GM12878 (cell line): Measurements from ENCODE around the gene ZNF93. TPM values are rescaled to one million over a fixed set of nuclear protein-coding genes. Genes with fewer than 3 reads are reported as not detected.
"Not testable (repeated sequence)": the region's sequence is repeated elsewhere in the genome, so short reads cannot be mapped to it uniquely, and the experiment has no call there.

Experiments
- ATAC-seq: fragments of 200-7000 bp; cut with Tn5 transposase; 3 replicates; pipeline ENCODE4 v1.9.1; 2020; ENCODE audit warnings: mild to moderate bottlenecking, moderate library complexity
- BruUV-seq: library from RNA; stranded (reverse); fragments of 400-500 nt; replicated peaks from 2 replicates; lab custom pipeline; 2021; lab: Mats Ljungman, UMichigan
- CTCF ChIA-PET: fragments of 300-600 bp; sonication (Branson Sonifier 250); formaldehyde crosslinking; extraction: SDS; loops from one replicate; lab custom pipeline; 2021; ENCODE audit warnings: inconsistent platforms; lab: Yijun Ruan, JAX
- POLR2A ChIA-PET: fragments of 350-600 bp; formaldehyde crosslinking; extraction: SDS; loops from one replicate; lab custom pipeline; 2021; ENCODE audit warnings: inconsistent platforms; lab: Charles Lee
- RAD21 ChIA-PET: fragments of 300-600 bp; sonication (Branson Sonifier 250); formaldehyde crosslinking; loops from one replicate; lab custom pipeline; 2023; ENCODE audit warnings: antibody characterized with exemption; ENCODE audit not compliant: unreplicated experiment; lab: Charles Lee
- SMC1A ChIA-PET: fragments of 300-600 bp; sonication (Branson Sonifier 250); formaldehyde crosslinking; loops from one replicate; lab custom pipeline; 2023; ENCODE audit not compliant: unreplicated experiment, uncharacterized antibody; lab: Charles Lee
- DNase-seq: peaks from one replicate; pipeline ENCODE4 v3.0.0-alpha.2; 2011; ENCODE audit warnings: low read depth, low spot score
- FAIRE-seq: peaks from 3 replicates; lab custom pipeline; 2011; peaks lifted over from hg19 to GRCh38; lab: Jason Lieb, UNC
- H2AFZ ChIP-seq: 2 replicates; pipeline ENCODE4 v1.6.0; 2011; ENCODE audit warnings: low read depth, low read length, control low read depth; ENCODE audit not compliant: control insufficient read depth
- H3K27ac ChIP-seq: 2 replicates; pipeline ENCODE4 v1.5.1; 2011; ENCODE audit warnings: control low read depth; ENCODE audit not compliant: control insufficient read depth, insufficient read depth
- H3K27me3 ChIP-seq, 2 experiments: replicated peaks in 1 of 2; 2 replicates each; pipeline versions ENCODE4 v1.6.0 to v1.6.1; 2011; ENCODE audit warnings: low read length in 1 of 2; ENCODE audit not compliant: control insufficient read depth in 2 of 2, insufficient read depth in 2 of 2
- H3K36me3 ChIP-seq, 2 experiments: 2 replicates each; pipeline ENCODE4 v1.5.1; 2011; ENCODE audit warnings: low read length in 1 of 2; ENCODE audit not compliant: control insufficient read depth in 2 of 2, insufficient read depth in 2 of 2
- H3K4me1 ChIP-seq: 2 replicates; pipeline ENCODE4 v1.6.1; 2011; ENCODE audit warnings: mild to moderate bottlenecking, low read length, moderate library complexity, mixed read lengths; ENCODE audit not compliant: control insufficient read depth, insufficient read depth
- H3K4me2 ChIP-seq: 2 replicates; pipeline ENCODE4 v1.6.0; 2011; ENCODE audit warnings: control low read depth; ENCODE audit not compliant: control insufficient read depth, insufficient read depth
- H3K4me3 ChIP-seq: fragments of 200-600 bp; sonication (generic); 2 replicates; pipeline ENCODE4 v1.5.1; 2016
- H3K79me2 ChIP-seq: 2 replicates; pipeline ENCODE4 v1.6.0; 2011; ENCODE audit warnings: low read length; ENCODE audit not compliant: control insufficient read depth, insufficient read depth
- H3K9ac ChIP-seq: 2 replicates; pipeline ENCODE4 v1.8.0; 2011; ENCODE audit warnings: low read length, control low read depth, mixed read lengths; ENCODE audit not compliant: control insufficient read depth, insufficient read depth
- H3K9me3 ChIP-seq: replicated peaks from 3 replicates; pipeline ENCODE4 v1.5.1; 2011; ENCODE audit warnings: mild to moderate bottlenecking, low read length; ENCODE audit not compliant: control insufficient read depth, insufficient read depth
- H4K20me1 ChIP-seq: 2 replicates; pipeline ENCODE4 v1.6.0; 2011; ENCODE audit not compliant: control insufficient read depth, insufficient read depth
- ETV6 ChIP-seq, 2 experiments: fragments of 450-650 bp in 1 of 2; IDR thresholded peaks in 1 of 2; conservative IDR thresholded peaks in 1 of 2; 2 replicates each; pipeline ENCODE4 v1.6.1; 2014; ENCODE audit warnings: antibody characterized with exemption in 1 of 2, borderline replicate concordance in 1 of 2, low read depth in 1 of 2, mild to moderate bottlenecking in 1 of 2, moderate library complexity in 1 of 2
- IKZF2 ChIP-seq, 2 experiments: fragments of 450-650 bp; IDR thresholded peaks; 2 replicates each; pipeline ENCODE4 v1.6.1; 2017; ENCODE audit warnings: mild to moderate bottlenecking in 2 of 2, moderate library complexity in 2 of 2
- IRF3 ChIP-seq: fragments of 450-650 bp; IDR thresholded peaks from 2 replicates; pipeline ENCODE4 v1.6.1; 2014; ENCODE audit warnings: mild to moderate bottlenecking
- NFXL1 ChIP-seq: fragments of 450-650 bp; IDR thresholded peaks from 2 replicates; pipeline ENCODE4 v1.6.1; 2017; ENCODE audit warnings: antibody characterized with exemption, mild to moderate bottlenecking, borderline replicate concordance
- PML ChIP-seq: IDR thresholded peaks from 2 replicates; pipeline ENCODE4 v1.6.1; 2012; ENCODE audit warnings: low read length, inconsistent platforms
- SMAD5 ChIP-seq: IDR thresholded peaks from 2 replicates; pipeline ENCODE4 v1.6.1; 2016; ENCODE audit warnings: antibody characterized with exemption, low read depth
- SREBF1 ChIP-seq: IDR thresholded peaks from 2 replicates; pipeline ENCODE4 v1.6.1; 2012; ENCODE audit warnings: mild to moderate bottlenecking, low read length
- TCF12 ChIP-seq: IDR thresholded peaks from 2 replicates; pipeline ENCODE4 v1.6.1; 2011; ENCODE audit warnings: low read depth, mild to moderate bottlenecking, low read length
- ZNF384 ChIP-seq: IDR thresholded peaks from 2 replicates; pipeline ENCODE4 v1.6.1; 2012; ENCODE audit warnings: low read depth, mild to moderate bottlenecking, low read length, improper control_type of control experiment, borderline replicate concordance
- ZNF592 ChIP-seq: fragments of 450-650 bp; IDR thresholded peaks from 2 replicates; pipeline ENCODE4 v1.6.1; 2017; ENCODE audit warnings: mild to moderate bottlenecking, moderate library complexity
- WGBS: methylation state at CpG from one replicate; pipeline ENCODE4 v1.1.6; 2016; ENCODE audit warnings: low lambda C conversion rate; ENCODE audit not compliant: insufficient replicate concordance, insufficient coverage; ENCODE audit errors: missing lambda C conversion rate; 5-methylcytosine and 5-hydroxymethylcytosine counted together
- in situ Hi-C: fragments of 300-500 bp; cut with MboI; formaldehyde crosslinking; loops from 9 replicates; pipeline ENCODE4 v1.14.3; 2018; ENCODE audit warnings: mixed read lengths
- intact Hi-C: fragments of 100-400 bp; cut with micrococcal nuclease; formaldehyde crosslinking; loops from one replicate; pipeline ENCODE4 v1.14.2; 2022; ENCODE audit not compliant: unreplicated experiment
- polyA plus RNA-seq, 11 experiments: library from polyadenylated mRNA; depleted of rRNA in 4 of 11; unstranded in 6 of 11; stranded (reverse) in 5 of 11; fragments of >200 nt; fragmentation: Nextera tagmentation in 4 of 11; fragmentation: Illumina TruSeq in 1 of 11; extraction: Ambion mirVana in 4 of 11; extraction: Trizol in 1 of 11; gene quantifications; 1 replicate in 1 of 11; 2 replicates in 10 of 11; pipeline versions ENCODE4 v1.2.1 to v1.2.3, GENCODE V29; 2011 to 2016; ENCODE audit warnings: inconsistent platforms in 2 of 11, missing spikeins in 2 of 11, low read depth in 1 of 11
- total RNA-seq, 4 experiments: library from RNA; depleted of rRNA in 3 of 4; stranded (reverse); fragments of >200 nt in 3 of 4; fragmentation: Illumina TruSeq in 1 of 4; extraction: Trizol in 1 of 4; gene quantifications; 2 replicates each; pipeline versions ENCODE4 v1.2.1 to v1.2.3, GENCODE V29; 2013 to 2021

Gene ZNF93
- total and polyA plus RNA-seq, 10 of the 15 experiments (the other 5 are each of a cell fraction or from before 2014, with no cell fraction given), result 0.70 to 7.9 (median 1.9) TPM

- 80% methylated on average over 3 of the region's 3 CpGs for WGBS
- ChIA-PET SMC1A (interaction anchor here (1.1 to 1.6 kb wide), 2 partner anchors 40 to 88 kb away, joined by 3 to 5 read pairs; no protein-coding TSS in a partner anchor), RAD21 (interaction anchor here (1.0 to 1.8 kb wide), 2 partner anchors 39 to 41 kb away, joined by 3 to 4 read pairs; no protein-coding TSS in a partner anchor), POLR2A (interaction anchor here (0.7 kb wide), 1 partner anchor 54 kb away, joined by 6 read pairs; no protein-coding TSS in a partner anchor)
- H3K4me1 ChIP-seq, FAIRE-seq, H2AFZ ChIP-seq, H3K27ac ChIP-seq, H3K36me3 ChIP-seq, H3K27me3 ChIP-seq, DNase-seq, H3K4me2 ChIP-seq, H3K9ac ChIP-seq, ATAC-seq, CTCF ChIA-PET, H4K20me1 ChIP-seq, H3K79me2 ChIP-seq, BruUV-seq, H3K4me3 ChIP-seq, in situ Hi-C loops: not testable (repeated sequence)
- intact Hi-C loops, result loop anchor here (10.0 kb wide), 1 partner anchor 243 kb away; the partner anchor contains the start of genes ATP13A1 and ZNF101
- H3K9me3 ChIP-seq, result peaks cover 12% of the 10 kb centered on the region; the same call in 2 of the 3 replicates
These were observed 6.8 kb downstream of the ZNF93 start for GRCh38 chr19:19907551-19907950.

GRCh38 chr19:19909654-19910053 lies 8.9 kb downstream of the ZNF93 start:
- POLR2A ChIA-PET, result no interaction called here
- Histone ChIP-seq H3K4me3 (no peak overlapping the region), H3K36me3 (no peaks in the 10 kb centered on the region), H3K27ac (no peak overlapping the region), H3K27me3 (no peaks in the 10 kb centered on the region), H4K20me1 (no peaks in the 10 kb centered on the region), H3K9ac (no peak overlapping the region), H3K79me2 (no peaks in the 10 kb centered on the region; the same call in 1 of the 2 replicates), H3K4me2 (no peak overlapping the region), H2AFZ (no peak overlapping the region), H3K9me3 (peaks cover 6% of the 10 kb centered on the region; the same call in 2 of the 3 replicates), H3K4me1 (no peaks in the 10 kb centered on the region)
- no peak for ATAC-seq
- no peak for TF ChIP-seq ETV6 (conservative IDR thresholded peaks at IDR 0.05 in 1 of 2, IDR thresholded peaks at IDR 0.05 in 1 of 2; ENCODE audit: borderline replicate concordance in 1 of 2, low read depth in 1 of 2)
- TF ChIP-seq SREBF1, result no peak
- no peak for TF ChIP-seq ZNF592
- TF ChIP-seq SMAD5, result no peak
- no peak for TF ChIP-seq PML
- TF ChIP-seq NFXL1, result no peak
- no peak for TF ChIP-seq IKZF2 (IDR thresholded peaks at IDR 0.05)
- no peak for TF ChIP-seq TCF12
- TF ChIP-seq IRF3, result no peak
- no peak for TF ChIP-seq ZNF384
- intact Hi-C loops (loop anchor here (10.0 kb wide), 1 partner anchor 245 kb away; the partner anchor contains the start of genes ATP13A1 and ZNF101), in situ Hi-C loops (no loop called here)
- CTCF ChIA-PET, result no interaction called here
- SMC1A ChIA-PET, result no interaction called here
- RAD21 ChIA-PET, result no interaction called here
- no peak for FAIRE-seq
- WGBS, result 26% methylated on average over 2 of the region's 2 CpGs
- no peak for DNase-seq
- BruUV-seq, result no TSS peak
